HEK293 (cell line): Measurements from ENCODE around the gene ADAD1.

Source experiments
- ZBTB1 ChIP-seq: fragments of 450-650 bp; formaldehyde crosslinking; IDR thresholded peaks from 2 replicates; pipeline ENCODE4 v1.5.1; 2016; ENCODE audit warnings: missing biosample characterization, missing genetic modification characterization
- ZBTB20 ChIP-seq: fragments of 450-650 bp; formaldehyde crosslinking; IDR thresholded peaks from 2 replicates; pipeline ENCODE4 v1.5.1; 2016; ENCODE audit warnings: missing biosample characterization, missing genetic modification characterization
- ZNF274 ChIP-seq, 2 experiments: fragments of 200-500 bp in 1 of 2; fragments of 450-650 bp in 1 of 2; sonication (Bioruptor generic) in 1 of 2; formaldehyde crosslinking in 1 of 2; IDR thresholded peaks; 2 replicates each; pipeline versions ENCODE4 v1.5.1 to v1.6.1; 2014 to 2016; ENCODE audit warnings: borderline replicate concordance in 1 of 2, inconsistent platforms in 1 of 2, low read length in 1 of 2, missing biosample characterization in 1 of 2, missing genetic modification characterization in 1 of 2
- ZNF521 ChIP-seq: fragments of 450-650 bp; formaldehyde crosslinking; IDR thresholded peaks from 2 replicates; pipeline ENCODE4 v1.5.1; 2017; ENCODE audit warnings: missing biosample characterization, mild to moderate bottlenecking, missing genetic modification characterization
- ZNF549 ChIP-seq: fragments of 450-650 bp; IDR thresholded peaks from 2 replicates; pipeline ENCODE4 v1.5.1; 2018; ENCODE audit warnings: missing biosample characterization, missing genetic modification characterization, mild to moderate bottlenecking, inconsistent platforms, moderate library complexity
- ZNF785 ChIP-seq: fragments of 450-650 bp; formaldehyde crosslinking; IDR thresholded peaks from 2 replicates; pipeline ENCODE4 v1.5.1; 2016; ENCODE audit warnings: missing biosample characterization, missing genetic modification characterization
- TF ChIP-seq, protein P1 (sequence below): fragments of 450-650 bp; formaldehyde crosslinking; IDR thresholded peaks from 2 replicates; pipeline ENCODE4 v1.5.1; 2016; ENCODE audit warnings: missing biosample characterization, missing genetic modification characterization
- TF ChIP-seq, protein P2 (sequence below): fragments of 450-650 bp; formaldehyde crosslinking; IDR thresholded peaks from 2 replicates; pipeline ENCODE4 v1.5.1; 2016; ENCODE audit warnings: missing biosample characterization, missing genetic modification characterization

GRCh38 chr4:122476745-122477144 lies 97.9 kb downstream of the ADAD1 start:
- TF ChIP-seq, protein P1, sequence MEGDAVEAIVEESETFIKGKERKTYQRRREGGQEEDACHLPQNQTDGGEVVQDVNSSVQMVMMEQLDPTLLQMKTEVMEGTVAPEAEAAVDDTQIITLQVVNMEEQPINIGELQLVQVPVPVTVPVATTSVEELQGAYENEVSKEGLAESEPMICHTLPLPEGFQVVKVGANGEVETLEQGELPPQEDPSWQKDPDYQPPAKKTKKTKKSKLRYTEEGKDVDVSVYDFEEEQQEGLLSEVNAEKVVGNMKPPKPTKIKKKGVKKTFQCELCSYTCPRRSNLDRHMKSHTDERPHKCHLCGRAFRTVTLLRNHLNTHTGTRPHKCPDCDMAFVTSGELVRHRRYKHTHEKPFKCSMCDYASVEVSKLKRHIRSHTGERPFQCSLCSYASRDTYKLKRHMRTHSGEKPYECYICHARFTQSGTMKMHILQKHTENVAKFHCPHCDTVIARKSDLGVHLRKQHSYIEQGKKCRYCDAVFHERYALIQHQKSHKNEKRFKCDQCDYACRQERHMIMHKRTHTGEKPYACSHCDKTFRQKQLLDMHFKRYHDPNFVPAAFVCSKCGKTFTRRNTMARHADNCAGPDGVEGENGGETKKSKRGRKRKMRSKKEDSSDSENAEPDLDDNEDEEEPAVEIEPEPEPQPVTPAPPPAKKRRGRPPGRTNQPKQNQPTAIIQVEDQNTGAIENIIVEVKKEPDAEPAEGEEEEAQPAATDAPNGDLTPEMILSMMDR, result no peak
- TF ChIP-seq, protein P2, sequence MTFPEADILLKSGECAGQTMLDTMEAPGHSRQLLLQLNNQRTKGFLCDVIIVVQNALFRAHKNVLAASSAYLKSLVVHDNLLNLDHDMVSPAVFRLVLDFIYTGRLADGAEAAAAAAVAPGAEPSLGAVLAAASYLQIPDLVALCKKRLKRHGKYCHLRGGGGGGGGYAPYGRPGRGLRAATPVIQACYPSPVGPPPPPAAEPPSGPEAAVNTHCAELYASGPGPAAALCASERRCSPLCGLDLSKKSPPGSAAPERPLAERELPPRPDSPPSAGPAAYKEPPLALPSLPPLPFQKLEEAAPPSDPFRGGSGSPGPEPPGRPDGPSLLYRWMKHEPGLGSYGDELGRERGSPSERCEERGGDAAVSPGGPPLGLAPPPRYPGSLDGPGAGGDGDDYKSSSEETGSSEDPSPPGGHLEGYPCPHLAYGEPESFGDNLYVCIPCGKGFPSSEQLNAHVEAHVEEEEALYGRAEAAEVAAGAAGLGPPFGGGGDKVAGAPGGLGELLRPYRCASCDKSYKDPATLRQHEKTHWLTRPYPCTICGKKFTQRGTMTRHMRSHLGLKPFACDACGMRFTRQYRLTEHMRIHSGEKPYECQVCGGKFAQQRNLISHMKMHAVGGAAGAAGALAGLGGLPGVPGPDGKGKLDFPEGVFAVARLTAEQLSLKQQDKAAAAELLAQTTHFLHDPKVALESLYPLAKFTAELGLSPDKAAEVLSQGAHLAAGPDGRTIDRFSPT (tag by site-specific recombination), result no peak
- no peak for TF ChIP-seq ZNF785 (tag by site-specific recombination)
- TF ChIP-seq ZBTB20, result no peak
- no peak for TF ChIP-seq ZNF521 (tag by site-specific recombination)
- TF ChIP-seq ZNF274 (IDR thresholded peaks at IDR 0.05; ENCODE audit: low read length), result no peak
- TF ChIP-seq ZNF274 (tag by site-specific recombination; IDR thresholded peaks at IDR 0.05; ENCODE audit: borderline replicate concordance), result no peak
- TF ChIP-seq ZBTB1 (tag by site-specific recombination), result no peak
- no peak for TF ChIP-seq ZNF549 (tag by site-specific recombination)
